HG03342 (cell line): ENCODE results near the gene TMPRSS11A.

Source experiments
- ATAC-seq: cut with Tn5 transposase; IDR thresholded peaks from one replicate; pipeline ENCODE4 v1.9.1; 2021; ENCODE audit warnings: mild to moderate bottlenecking, moderate library complexity; ENCODE audit not compliant: unreplicated experiment

TMPRSS11A gene

DNA sequence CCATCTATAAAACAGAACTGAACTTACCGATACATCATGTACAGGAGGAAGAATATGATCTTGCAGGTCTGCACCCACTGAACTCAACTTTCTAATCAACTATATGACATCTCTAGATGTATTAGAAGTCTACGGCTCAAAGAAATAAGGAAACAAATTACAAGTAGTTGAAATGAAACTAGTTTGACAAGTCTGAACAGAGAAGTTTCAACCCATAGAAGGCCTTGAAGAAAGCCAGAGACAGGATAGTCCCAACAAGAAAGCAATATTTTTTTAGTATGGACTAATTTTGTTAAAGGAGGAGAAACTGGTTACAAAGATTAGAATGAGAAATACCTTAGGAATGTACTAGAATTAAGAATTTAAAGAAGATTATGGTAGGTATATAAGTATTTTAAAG is at the start of gene TMPRSS11A:
TSS of gene TMPRSS11A (minus strand) at position 138 of the 400 bp plus-strand sequence. CDS start at position 38, 100 bp downstream.
- no peak for ATAC-seq

- ATAC-seq, result no peak
Observed at GRCh38 chr4:68011684-68012083, 48.4 kb upstream of the TMPRSS11A start.

GRCh38 chr4:68002906-68003305 is 39.6 kb upstream of the TMPRSS11A start:
- no peak for ATAC-seq

- ATAC-seq, result no peak
Observed at GRCh38 chr4:67996127-67996526, 32.8 kb upstream of the TMPRSS11A start.

- no peak for ATAC-seq
Observed at GRCh38 chr4:67988991-67989390, 25.7 kb upstream of the TMPRSS11A start.

DNA sequence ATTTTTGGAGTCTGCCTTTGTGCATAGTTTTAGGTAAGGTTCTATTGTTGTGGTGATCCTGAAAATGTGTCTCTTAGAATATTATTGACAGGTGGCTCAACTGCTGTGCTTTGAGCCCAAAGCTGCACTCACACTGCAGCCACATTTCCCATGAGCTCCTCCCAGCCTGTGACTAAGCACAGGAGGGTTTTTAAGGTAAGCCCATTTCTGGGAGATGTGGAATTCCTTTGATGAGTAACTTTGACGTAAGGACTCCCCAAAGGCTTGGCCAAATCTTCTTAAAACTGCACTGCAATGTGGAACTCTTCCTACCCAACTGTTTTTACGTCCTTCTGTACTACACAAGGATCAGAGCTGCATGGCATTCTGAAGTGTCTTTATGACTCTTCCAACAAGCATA is 20.0 kb upstream of the TMPRSS11A start:
- ATAC-seq, result no peak

- ATAC-seq, result no peak
Observed at GRCh38 chr4:67980512-67980911, 17.2 kb upstream of the TMPRSS11A start.

- ATAC-seq, result no peak
Observed at GRCh38 chr4:67973608-67974007, 10.3 kb upstream of the TMPRSS11A start.

DNA sequence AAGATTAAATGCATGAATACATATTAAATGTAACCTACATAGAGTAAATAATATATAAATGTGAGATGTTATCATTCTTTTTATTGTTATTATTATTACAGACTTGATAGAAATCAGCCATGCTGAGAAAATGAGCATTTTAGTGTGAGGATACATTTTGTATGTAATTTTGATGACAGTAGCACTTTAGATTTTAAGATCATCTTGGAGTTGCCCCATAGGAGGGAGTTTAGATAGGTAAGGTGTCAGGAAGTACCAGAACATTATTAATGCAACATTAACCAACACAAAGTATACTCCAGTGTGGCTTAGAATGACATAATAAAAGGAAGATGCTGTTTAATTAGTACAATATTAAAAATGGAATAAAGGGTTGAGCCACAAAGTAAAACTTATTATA is 8.4 kb downstream of the TMPRSS11A start:
- no peak for ATAC-seq

- ATAC-seq, result no peak
Observed at GRCh38 chr4:67941074-67941473, 22.2 kb downstream of the TMPRSS11A start.

DNA sequence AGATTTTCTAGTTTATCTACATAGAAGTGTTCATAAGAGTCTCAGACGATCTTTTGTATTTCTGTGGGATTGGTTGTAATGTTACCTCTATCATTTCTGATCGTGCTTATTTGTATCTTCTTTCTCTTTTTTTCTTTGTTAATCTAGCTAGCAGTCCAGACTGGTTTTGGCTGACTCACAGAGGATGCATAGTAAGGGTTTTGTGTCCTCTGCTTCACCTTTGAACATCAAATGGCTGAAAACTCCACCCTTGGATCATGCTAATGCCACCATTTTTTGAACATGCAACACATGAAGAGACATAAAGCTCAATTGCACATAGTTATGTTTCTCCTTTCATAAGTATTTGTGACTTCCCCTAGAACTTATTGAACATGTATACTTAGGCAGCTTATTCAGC is 22.8 kb downstream of the TMPRSS11A start:
- ATAC-seq, result no peak

- ATAC-seq, result no peak
Observed at GRCh38 chr4:67939195-67939594, 24.1 kb downstream of the TMPRSS11A start.

GRCh38 chr4:67935888-67936287 is 27.4 kb downstream of the TMPRSS11A start:
- ATAC-seq, result no peak

DNA sequence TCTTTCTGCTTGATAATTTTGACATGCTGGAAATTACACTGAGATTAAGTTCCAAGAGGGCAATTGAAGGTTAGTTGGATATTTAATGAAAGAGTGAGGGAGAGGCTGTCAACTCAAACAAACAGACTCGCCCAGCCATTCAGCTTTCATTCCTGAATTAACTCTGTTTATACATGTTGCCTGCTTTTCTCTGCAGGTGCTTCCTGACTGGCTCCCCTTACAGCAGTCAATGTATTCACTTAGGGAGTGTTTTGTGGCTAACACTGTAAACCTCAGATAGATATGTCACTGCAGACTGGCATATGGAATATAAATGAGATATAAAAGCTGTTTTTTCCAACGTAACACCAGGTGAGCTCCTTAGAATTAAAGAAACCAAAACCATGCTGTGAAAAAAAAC is 28.7 kb downstream of the TMPRSS11A start:
- no peak for ATAC-seq

- ATAC-seq, result no peak
Observed at GRCh38 chr4:67933755-67934154, 29.5 kb downstream of the TMPRSS11A start.

DNA sequence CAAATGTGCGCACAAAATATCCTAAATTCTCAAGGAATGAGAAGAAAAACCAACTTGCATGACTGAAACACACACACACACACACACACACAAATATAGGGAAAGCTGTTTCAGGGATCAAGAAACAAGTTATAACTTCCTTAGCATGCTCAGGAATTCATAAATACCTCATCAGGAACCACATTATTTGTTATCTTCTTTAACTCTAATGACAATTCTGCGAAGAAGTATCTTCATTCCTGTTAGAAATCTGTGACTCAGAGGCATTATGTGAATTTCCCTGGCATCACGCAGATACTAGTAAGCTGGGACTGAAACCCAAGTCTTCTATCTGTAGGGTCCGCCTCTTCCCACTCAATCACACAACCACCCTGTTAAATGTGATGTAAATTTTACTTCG is 30.3 kb downstream of the TMPRSS11A start:
- ATAC-seq, result no peak

DNA sequence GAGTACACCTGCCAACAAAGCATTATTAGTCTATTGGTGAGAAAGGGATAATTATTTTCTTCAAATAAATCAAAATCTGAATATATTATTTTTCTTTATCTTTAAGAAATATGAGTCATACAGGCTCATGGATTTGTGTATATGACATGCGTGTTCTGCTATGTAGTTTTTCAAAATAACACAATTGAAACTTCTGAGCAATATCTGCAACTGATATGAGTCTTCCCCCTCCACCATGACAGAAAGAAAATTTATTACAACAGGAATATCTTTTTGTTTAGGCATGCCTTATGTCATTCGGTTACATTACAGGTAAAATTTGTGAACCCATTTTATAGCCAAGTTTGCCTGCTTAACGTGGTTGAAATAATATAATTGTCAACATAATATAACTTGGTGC is 32.0 kb downstream of the TMPRSS11A start:
- no peak for ATAC-seq

DNA sequence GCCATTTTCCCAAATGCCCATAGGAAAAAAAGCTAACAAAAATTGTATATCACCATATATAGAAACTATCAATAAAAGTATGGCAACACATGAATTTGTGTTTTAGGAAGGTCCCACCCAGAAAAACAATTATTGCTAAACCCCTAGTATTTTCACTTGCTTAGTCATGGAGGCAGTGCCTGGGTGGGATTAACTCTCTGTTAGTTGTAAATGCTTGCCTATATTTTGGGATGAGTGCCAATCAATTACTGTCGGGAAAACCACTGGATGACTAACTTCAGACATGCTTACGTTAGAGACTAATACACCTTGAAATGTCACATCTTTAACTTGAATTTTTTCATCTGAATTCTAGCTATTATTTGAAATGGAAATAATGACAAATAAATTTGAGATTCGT is 33.9 kb downstream of the TMPRSS11A start:
- ATAC-seq, result no peak

DNA sequence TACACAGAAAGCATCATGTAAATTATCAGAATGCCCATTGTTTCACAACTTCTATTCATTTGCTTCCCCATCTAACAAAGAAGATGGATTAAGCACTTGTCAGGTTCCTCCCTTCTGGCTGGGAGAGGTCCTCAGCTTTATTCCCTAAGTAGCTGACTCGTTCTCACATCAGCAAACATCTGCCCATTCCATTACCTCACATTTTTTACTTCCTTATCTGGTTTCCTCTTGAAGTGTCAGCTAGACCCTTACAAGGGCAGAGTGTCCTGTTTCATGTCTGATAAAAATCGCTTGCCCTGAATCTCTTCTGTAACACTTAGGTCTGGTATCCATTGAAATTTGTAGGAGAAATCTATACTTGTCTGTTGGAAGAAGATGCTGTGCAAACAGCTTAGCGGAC is 34.7 kb downstream of the TMPRSS11A start:
- ATAC-seq, result no peak

DNA sequence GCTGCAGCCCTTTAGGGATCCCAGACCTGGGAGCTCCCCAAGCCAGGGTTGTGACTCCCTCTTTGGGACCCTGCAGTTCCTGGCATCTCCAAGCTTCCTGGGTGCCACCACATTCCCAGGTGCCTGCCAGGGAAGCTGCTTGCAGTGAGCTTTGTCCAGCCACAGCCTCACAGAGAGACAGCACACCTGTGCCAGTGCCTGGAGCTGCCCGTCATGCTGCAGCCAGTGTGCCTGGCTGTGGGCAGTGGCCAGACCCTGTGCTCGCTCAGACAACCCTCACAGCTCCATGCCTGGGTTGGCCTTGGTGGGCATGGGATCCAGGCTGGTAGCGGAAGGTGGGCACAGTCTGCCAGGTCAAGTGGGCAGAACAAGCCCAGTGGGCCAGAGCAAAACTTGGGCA is 36.0 kb downstream of the TMPRSS11A start:
- no peak for ATAC-seq

DNA sequence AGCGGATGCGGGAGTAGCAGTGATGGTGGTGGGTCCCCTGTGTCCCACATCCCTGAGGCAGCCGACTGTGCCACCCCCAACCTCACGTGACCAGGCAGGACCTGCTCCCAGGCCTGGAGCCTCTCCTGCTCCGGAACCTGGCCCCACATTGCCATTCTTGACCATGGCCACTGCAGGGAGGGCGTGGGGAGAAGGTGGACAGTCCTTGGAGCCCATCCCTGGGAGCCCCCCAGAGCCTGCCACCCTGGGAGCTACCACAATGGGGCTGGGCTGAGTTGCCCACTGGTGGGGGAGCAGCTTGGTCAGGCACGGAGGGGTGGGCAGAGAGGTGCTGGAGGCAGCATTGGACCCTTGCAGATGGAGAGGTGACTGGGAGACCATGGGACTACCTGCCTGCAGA is 36.8 kb downstream of the TMPRSS11A start:
- ATAC-seq, result no peak

- no peak for ATAC-seq
Observed at GRCh38 chr4:67922697-67923096, 40.6 kb downstream of the TMPRSS11A start.

DNA sequence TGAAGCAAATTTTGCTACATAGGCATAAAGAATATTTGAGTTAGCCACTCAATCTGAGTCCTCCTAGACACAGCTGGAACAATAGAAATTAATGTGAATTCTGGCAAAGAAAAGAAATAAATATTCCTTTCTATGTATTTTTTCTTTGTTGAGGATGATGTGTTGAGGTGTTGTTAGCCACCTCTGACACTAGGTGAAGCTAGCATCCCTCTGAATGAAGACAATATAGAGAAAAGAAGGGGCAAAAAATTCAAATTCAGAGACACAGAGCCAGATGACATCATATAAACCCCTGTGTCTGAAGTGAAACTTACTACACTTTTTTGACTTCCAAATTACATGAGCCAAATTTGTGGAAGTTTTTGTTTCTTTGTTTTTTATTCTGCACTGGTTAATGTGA is 44.9 kb downstream of the TMPRSS11A start:
- no peak for ATAC-seq
